KMS-11 (cell line): ENCODE results near the gene MCRS1.

Experiments used
- H2AFZ ChIP-seq: fragments of 200-600 bp; sonication (generic); 2 replicates; pipeline ENCODE4 v1.6.1; 2016; ENCODE audit warnings: antibody characterized with exemption, mixed run types, low read depth
- H3K27ac ChIP-seq: fragments of 200-600 bp; sonication (generic); 2 replicates; pipeline ENCODE4 v1.6.1; 2016; ENCODE audit warnings: mild to moderate bottlenecking, mixed run types
- H3K27me3 ChIP-seq: fragments of 200-600 bp; sonication (generic); 2 replicates; pipeline ENCODE4 v1.6.1; 2017; ENCODE audit warnings: mild to moderate bottlenecking, low read depth, mixed run types, moderate library complexity; ENCODE audit not compliant: insufficient read depth
- H3K36me3 ChIP-seq: fragments of 200-600 bp; sonication (generic); 2 replicates; pipeline ENCODE4 v1.6.1; 2017; ENCODE audit warnings: mild to moderate bottlenecking, mixed run types; ENCODE audit not compliant: insufficient read depth
- H3K4me1 ChIP-seq: fragments of 200-600 bp; sonication (generic); 2 replicates; pipeline ENCODE4 v1.6.1; 2016; ENCODE audit warnings: mild to moderate bottlenecking, low read depth, mixed run types; ENCODE audit not compliant: poor library complexity, severe bottlenecking
- H3K4me2 ChIP-seq: fragments of 200-600 bp; sonication (generic); 2 replicates; pipeline ENCODE4 v1.7.0; 2016; ENCODE audit warnings: mild to moderate bottlenecking, mixed run types
- H3K4me3 ChIP-seq: fragments of 200-600 bp; sonication (generic); IDR thresholded peaks from 2 replicates; pipeline ENCODE4 v1.6.1; 2017; ENCODE audit warnings: low read depth, low read length, mixed read lengths; ENCODE audit not compliant: insufficient read depth
- H3K79me2 ChIP-seq: fragments of 200-600 bp; sonication (generic); 2 replicates; pipeline ENCODE4 v1.6.1; 2016; ENCODE audit warnings: low read depth, mixed run types; ENCODE audit not compliant: insufficient read depth
- H3K9ac ChIP-seq: fragments of 200-600 bp; sonication (generic); 2 replicates; pipeline ENCODE4 v1.6.1; 2016; ENCODE audit warnings: mild to moderate bottlenecking, mixed run types
- H4K20me1 ChIP-seq: fragments of 200-600 bp; sonication (generic); 2 replicates; pipeline ENCODE4 v1.6.1; 2016; ENCODE audit warnings: mild to moderate bottlenecking, mixed run types; ENCODE audit not compliant: insufficient read depth
- TF ChIP-seq, protein P1 (sequence below): fragments of 200-600 bp; sonication (generic); conservative IDR thresholded peaks from 2 replicates; pipeline ENCODE4 v1.6.1; 2017; ENCODE audit warnings: low read depth, mild to moderate bottlenecking, antibody characterized with exemption, low read length, moderate library complexity, mixed read lengths

Gene MCRS1

DNA sequence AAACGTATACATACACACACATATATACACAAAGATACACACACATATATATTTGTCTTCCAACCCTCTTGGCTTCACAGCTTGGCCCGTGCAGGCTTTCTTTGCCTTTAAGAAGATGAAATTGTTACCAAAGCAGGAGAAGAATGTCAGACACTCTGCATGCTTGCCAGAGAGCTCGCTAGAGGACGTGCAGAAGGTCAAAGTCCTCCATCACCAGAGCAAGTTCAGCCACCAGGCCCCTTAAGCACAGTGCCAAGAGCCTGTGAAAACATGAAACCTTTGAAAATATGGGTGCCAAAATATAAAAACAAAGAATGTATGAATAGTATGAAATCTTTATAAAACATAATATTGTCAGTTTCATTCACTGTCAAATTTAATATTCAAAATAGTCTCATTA is 14.9 kb upstream of the MCRS1 start:
- H3K36me3 ChIP-seq = no peaks in the 10 kb centered on the region
- TF ChIP-seq, protein P1, sequence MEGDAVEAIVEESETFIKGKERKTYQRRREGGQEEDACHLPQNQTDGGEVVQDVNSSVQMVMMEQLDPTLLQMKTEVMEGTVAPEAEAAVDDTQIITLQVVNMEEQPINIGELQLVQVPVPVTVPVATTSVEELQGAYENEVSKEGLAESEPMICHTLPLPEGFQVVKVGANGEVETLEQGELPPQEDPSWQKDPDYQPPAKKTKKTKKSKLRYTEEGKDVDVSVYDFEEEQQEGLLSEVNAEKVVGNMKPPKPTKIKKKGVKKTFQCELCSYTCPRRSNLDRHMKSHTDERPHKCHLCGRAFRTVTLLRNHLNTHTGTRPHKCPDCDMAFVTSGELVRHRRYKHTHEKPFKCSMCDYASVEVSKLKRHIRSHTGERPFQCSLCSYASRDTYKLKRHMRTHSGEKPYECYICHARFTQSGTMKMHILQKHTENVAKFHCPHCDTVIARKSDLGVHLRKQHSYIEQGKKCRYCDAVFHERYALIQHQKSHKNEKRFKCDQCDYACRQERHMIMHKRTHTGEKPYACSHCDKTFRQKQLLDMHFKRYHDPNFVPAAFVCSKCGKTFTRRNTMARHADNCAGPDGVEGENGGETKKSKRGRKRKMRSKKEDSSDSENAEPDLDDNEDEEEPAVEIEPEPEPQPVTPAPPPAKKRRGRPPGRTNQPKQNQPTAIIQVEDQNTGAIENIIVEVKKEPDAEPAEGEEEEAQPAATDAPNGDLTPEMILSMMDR = no peak
- no peak overlapping the region for H3K9ac ChIP-seq
- H3K27me3 ChIP-seq = no peaks in the 10 kb centered on the region
- H3K79me2 ChIP-seq = no peaks in the 10 kb centered on the region
- no peak overlapping the region for H3K4me2 ChIP-seq
- no peak overlapping the region for H2AFZ ChIP-seq
- H3K4me3 ChIP-seq = no peak overlapping the region
- no peak overlapping the region for H3K27ac ChIP-seq
- no peaks in the 10 kb centered on the region for H4K20me1 ChIP-seq
- peaks cover 35% of the 10 kb centered on the region for H3K4me1 ChIP-seq

DNA sequence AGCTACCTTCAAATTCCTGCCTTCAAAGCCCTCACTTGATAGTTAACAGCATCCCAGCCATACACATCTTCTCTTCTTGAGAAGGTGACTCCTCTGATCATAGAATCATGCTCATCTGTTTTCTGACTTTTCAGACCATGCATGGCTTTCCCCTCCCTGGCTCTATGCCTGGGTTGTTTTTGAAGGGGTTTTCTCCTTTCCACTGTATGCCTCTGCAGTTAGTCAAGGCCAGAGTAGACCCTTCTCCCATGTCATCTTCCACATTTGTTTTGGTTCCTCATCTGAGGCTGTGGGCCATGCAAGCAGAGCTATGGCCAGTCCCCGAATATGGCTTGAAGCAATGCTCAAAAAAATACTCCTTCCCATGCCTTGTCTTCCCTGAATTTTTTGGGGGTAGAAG is 14.3 kb upstream of the MCRS1 start:
- no peak overlapping the region for H2AFZ ChIP-seq
- no peak overlapping the region; the same call in 1 of the 2 replicates for H3K27ac ChIP-seq
- no peaks in the 10 kb centered on the region for H3K36me3 ChIP-seq
- no peaks in the 10 kb centered on the region for H4K20me1 ChIP-seq
- TF ChIP-seq, protein P1 = no peak
- no peak overlapping the region for H3K9ac ChIP-seq
- H3K79me2 ChIP-seq = no peaks in the 10 kb centered on the region
- H3K4me2 ChIP-seq = no peak overlapping the region; the same call in 1 of the 2 replicates
- H3K27me3 ChIP-seq = no peaks in the 10 kb centered on the region
- H3K4me1 ChIP-seq = peaks cover 35% of the 10 kb centered on the region
- no peak overlapping the region for H3K4me3 ChIP-seq

DNA sequence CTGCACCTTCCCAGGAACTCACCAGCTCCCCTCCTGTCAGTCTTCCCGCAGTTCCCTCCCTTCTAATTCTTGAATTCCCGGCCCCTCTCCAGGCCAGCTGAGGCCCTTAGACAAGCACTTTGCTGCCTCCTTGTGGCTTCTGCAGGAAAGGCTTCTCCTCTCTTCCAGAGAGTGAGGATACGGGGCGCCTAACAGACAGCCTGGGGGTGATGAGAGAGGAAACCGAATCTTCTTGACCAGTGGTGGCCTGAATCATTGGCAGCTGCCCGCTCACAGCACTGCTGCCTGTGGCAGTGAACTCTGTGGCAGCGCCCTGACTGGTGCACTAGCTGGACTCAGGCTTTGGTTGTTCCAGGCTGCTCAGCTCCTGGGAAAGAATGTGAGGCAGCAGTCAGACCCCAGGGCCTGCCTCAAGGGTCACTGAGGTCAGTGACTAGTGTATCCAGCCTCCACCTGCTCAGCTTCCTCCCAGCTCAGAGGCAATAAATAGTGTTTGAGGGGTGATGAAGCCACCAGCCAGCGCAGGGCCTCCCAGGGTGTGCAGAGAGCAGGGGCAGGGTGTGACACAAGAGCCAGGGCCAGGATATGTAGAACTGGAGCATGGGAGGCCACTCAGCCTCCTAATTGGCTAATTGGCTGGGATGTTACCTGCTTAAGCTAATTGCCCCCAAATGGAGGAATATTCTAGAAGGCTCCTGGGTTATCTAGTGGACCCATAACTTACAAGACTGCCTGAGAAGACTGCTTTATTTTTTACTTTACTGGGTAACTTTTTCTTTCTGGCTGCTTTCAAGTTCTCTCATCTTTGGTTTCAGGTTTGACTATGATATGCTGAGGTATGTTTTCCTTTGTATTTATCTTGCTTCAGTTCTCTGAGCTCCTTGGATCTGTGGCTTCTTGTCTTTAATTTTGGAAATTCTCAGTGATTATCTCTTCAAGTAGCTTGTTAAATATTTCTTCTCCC is 12.9 kb upstream of the MCRS1 start:
- H3K4me3 ChIP-seq = no peak overlapping the region
- peak overlapping the region; percentile 16; the same call in 1 of the 2 replicates for H3K9ac ChIP-seq
- TF ChIP-seq, protein P1 = peak; percentile 93
- no peaks in the 10 kb centered on the region for H3K27me3 ChIP-seq
- no peaks in the 10 kb centered on the region for H3K36me3 ChIP-seq
- peak overlapping the region; percentile 75 for H3K4me2 ChIP-seq
- H4K20me1 ChIP-seq = no peaks in the 10 kb centered on the region
- H3K4me1 ChIP-seq = peaks cover 35% of the 10 kb centered on the region
- H2AFZ ChIP-seq = peak overlapping the region; percentile 16; the same call in 1 of the 2 replicates
- peak overlapping the region; percentile 54 for H3K27ac ChIP-seq
- H3K79me2 ChIP-seq = no peaks in the 10 kb centered on the region

DNA sequence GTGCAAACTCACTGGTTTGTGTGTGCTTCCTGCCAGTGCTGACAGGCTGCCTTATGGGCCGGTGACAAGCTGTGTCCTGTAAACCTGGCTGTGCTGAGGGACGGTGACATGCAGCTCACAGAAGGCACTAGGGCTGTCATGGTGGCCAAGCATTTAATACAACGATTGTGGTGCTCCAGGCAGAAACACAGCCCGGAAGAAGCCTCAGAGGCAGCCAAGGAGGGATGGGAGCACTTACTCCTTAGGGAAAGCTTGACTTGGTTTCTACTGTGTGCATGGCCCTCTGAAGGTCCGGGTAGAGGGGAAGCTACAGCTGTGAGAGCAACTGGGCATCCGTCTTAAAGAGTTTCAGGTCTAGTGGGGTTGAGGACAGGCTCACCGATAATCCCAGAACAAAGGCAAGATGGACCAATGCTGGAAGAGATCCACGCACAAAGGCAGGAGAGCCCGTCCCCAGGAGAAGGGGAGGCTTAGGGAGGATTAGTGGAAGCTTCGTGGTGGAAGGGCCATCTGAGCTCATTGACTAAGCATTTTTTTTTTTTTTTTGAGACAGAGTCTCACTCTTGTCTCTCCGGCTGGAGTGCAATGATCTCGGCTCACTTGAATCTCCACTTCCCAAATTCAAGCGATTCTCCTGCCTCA is 10.7 kb upstream of the MCRS1 start:
- Histone ChIP-seq H3K4me3 (no peak overlapping the region), H3K27ac (no peak overlapping the region), H2AFZ (no peak overlapping the region), H3K4me2 (no peak overlapping the region), H3K36me3 (no peaks in the 10 kb centered on the region; the same call in 1 of the 2 replicates), H3K79me2 (no peaks in the 10 kb centered on the region), H4K20me1 (no peaks in the 10 kb centered on the region), H3K9ac (no peak overlapping the region), H3K4me1 (peaks cover 35% of the 10 kb centered on the region), H3K27me3 (no peaks in the 10 kb centered on the region)
- TF ChIP-seq, protein P1 = no peak
